HG02938 (cell line): ENCODE measurements around the gene MEIOC.
"Not testable (repeated sequence)": the region's sequence is repeated elsewhere in the genome, so short reads cannot be mapped to it uniquely, and the experiment has no call there.

Source experiments
- ATAC-seq: cut with Tn5 transposase; IDR thresholded peaks from one replicate; pipeline ENCODE4 v1.9.1; 2021; ENCODE audit warnings: mild to moderate bottlenecking, moderate library complexity; ENCODE audit not compliant: unreplicated experiment

The MEIOC gene

DNA sequence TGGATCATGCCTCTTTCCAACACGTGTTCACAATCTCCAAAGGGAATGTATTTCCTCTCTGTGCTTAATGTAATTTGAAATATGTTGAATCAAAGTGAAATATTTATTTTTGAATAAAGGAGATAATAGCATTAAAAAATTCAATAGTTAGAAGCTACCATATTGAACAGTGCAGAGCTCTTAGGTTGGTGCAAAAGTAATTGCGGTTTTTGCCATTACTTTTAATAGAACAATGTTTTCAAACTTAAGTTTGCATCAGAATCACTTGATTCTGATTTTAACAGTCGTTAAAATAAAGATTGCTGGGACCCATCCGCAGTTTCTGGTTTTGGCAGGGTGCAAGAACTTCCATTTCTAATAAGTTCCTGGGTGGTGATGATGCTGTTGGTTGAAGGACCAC, 10.0 kb upstream of the MEIOC start:
- ATAC-seq = no peak

DNA sequence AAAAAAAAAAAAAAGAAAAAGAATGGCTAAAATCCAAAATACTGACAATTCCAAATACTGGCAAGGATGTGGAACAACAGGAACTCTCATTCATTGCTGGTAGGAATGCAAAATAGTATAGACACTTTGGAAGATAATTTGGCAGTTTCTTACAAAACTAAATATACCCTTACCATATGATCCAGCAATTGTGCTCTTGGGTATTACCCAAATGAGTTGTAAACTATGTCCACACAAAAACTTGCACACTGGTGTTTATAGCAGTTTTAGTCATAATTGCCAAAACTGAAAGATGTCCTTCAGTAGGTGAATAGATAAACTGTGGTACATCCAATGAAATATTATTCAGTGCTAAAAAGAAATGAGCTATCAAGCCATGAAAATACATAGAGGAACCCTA, 8.5 kb upstream of the MEIOC start:
- ATAC-seq = no peak

DNA sequence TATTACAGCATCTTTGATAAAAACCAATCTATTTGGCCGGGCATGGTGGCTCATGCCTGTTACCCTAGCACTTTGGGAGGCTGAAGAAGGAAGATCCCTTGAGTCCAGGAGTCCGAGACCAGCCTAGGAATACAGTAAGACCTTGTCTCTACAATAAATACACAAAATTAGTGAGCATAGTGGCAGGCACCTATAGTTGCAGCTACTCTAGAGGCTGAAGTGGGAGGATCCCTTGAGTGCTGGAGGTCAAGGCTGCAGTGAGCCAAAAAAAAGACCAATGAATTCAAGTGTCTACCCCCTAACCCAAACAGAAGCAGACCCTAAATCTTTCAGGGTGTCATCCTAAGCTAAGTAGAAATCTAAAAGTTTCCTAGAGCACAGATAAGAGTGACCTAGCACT, 7.3 kb upstream of the MEIOC start:
- ATAC-seq = no peak

DNA sequence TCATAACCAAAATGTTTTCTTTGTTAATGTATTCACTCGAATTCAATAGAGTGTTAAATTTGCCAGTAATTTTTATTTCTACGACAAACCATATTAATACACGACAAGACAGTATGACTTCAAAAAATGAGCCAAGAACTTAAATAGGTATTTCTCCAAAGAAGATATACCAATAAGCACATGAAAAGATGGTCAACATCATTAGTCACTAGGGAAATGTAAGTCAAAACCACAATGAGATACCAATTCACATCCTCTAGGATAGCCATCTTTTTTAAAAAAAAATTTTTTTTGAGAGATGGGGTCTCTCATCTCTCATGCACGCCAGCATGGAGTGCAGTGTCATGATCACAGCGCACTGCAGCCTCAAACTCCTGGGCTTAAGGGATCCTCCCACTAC, 5.0 kb upstream of the MEIOC start:
- no peak for ATAC-seq

DNA sequence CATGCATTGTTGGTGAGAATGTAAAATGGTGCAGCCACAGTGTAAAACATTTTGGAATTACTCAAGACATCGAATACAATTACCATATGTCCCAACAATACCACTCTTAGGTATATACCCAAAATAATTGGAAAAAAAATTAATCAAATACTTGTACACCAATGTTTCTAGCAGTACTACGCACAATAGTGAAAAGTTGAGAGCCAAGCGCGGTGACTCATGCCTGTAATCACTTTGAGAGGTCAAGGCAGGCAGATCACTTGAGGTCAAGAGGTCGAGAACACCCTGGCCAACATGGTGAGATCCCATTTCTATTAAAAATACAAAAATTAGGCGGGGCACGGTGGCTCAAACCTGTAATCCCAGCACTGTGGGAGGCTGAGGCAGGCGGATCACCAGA, 3.5 kb upstream of the MEIOC start:
- ATAC-seq = no peak

DNA sequence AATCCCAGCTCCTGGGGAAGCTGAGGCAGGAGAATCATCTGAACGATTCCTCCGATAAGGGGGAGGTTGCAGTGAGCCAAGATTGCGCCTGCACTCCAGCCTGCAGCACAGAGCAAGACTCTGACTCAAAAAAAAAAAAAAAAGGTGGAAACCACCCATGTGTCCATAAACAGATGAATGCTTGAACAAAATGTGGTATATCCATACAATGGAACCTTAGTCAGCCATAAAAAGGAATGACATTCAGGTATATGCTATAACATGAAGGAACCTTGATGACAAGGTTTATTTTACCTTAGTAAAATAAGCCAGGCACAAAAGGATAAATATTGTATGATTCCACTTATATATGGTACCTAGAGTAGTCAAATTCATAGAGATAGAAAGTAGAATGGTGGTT, 2.9 kb upstream of the MEIOC start:
- ATAC-seq = no peak

DNA sequence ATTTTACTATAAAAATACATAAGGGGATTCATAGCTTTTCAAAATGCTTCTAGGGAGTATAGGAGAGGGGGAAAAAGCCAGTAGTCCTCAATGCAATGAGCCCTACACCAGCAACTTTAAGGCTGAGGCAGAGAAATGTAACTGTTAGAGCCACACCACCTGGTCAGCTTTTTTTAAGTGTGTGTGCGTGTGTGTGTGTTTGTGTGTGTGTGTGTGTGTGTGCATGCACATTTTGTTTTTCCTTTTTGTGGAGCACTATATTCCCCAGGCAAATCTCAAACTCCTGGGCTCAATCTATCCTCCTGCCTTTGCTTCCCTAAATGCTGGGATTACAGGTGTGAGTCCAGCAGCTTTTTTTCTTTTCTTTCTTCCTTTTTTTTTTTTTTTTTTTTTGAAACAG, 2.3 kb upstream of the MEIOC start:
- ATAC-seq = no peak

DNA sequence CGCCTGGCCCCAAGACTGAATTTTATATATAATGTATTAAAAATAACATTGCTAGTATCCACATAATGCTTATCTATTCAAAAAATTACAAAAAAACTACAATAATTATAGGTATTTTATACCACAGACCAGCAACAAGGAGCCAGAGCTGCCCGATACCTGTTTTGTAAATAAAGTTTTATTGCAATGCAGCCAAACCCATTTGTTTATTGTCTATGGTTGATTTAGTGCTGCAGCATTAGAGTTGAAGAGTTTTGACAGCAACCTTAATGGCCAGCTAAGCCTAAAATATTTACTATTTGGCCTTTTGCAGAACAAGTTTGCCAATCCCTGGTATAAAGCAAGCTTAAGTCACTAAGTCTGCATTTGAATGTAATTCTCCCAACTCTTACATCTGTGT, 5.6 kb downstream of the MEIOC start:
- ATAC-seq = no peak

DNA sequence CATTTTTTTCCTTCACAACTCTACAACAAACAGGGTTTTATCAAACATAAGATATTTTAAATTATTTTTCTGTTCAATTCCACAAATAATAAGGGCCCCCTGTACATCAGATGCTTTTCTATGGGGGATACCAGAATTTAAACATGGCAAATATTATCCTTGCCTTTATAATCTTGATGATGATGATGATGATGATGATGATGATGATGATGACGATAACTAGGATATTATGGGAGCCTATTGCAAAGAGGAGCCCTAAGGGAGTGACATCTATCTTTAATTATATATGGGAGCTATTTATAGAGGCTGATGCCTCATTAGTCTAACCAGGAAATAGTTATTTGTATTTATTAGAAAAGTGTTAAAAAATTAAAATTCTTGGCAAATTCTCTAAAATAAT, 6.8 kb downstream of the MEIOC start:
- no peak for ATAC-seq

DNA sequence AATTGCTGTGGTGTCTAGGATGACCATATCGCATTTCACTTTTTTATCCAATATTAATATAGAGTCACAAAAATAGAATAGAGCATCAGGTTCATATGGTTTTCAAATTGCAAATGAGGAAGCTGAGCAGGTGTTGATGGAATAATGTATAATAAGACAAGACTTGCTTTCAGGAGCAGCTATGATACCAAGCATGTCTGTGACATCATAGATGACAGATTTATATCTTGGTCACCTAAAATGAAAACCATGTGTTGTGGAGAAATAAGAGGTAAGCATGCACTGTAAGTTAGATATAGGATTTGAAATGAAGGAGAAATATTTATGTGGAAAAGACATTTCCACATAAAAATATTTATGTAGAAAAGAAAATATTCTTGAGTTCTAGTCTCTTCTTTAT, 8.6 kb downstream of the MEIOC start:
- no peak for ATAC-seq

DNA sequence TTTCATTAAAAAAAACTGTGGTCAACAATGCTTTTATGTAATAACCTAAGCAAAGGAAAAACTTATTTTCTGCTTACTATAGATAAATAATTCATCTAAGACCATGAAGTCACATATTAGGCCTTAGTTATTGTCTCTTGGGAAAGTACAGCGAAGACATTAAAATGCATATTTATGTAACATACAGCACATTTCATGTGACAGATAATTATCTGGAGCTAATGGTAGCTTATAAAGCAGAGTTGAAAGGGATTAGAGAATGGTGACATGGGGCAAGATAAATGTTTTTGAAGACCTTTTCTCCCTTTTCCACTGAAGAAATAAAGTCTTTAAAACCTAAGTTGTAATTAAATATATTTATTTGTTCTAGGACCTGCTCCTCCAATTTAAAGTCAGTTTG, 9.7 kb downstream of the MEIOC start:
- no peak for ATAC-seq

DNA sequence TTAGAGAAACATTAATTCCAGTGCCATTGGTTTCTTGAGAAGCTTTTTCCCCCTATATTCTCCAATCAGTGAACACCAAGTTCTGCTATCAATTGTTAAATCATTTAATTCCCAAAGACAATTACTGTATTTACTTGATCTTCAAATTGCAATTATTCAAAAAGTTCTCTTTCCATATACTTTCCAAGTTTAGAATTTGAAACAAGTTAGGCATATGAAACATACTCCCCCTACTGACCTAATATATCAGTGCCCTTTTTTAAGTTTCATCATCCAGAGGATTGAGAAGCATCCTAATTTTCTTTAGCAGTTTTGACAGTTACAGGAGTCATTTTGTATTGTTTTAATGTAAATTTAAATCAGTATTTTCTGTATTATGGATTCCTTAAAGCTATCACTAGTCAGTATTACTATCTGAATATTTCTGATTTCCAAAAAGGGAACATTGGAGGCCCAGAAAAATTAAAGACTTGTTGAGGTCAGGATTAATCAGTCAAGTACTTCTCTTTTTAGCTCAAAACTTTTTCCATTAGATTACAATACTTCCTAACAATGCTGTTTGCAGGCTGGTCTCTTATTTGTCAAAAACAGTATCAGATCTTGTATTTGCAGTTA, 16.3 kb downstream of the MEIOC start:
- no peak for ATAC-seq

DNA sequence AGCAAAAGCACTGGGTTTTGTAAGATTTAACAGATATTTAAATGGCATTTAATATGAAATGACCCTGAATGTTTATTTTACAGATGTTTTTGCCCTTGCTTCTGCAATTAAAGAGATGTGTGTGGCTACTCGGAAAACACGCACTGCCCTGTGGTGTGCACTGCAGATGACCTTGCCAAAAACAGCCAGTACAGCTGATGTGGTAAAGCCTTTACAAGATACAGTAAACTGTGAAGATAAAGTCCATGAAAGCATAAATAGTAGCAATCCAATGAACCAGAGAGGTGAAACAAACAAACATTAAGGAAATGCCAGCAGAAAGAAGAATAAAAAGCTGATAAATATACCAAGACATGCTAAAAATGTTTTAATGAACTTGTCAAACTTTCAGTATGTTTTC, 17.6 kb downstream of the MEIOC start:
- no peak for ATAC-seq

DNA sequence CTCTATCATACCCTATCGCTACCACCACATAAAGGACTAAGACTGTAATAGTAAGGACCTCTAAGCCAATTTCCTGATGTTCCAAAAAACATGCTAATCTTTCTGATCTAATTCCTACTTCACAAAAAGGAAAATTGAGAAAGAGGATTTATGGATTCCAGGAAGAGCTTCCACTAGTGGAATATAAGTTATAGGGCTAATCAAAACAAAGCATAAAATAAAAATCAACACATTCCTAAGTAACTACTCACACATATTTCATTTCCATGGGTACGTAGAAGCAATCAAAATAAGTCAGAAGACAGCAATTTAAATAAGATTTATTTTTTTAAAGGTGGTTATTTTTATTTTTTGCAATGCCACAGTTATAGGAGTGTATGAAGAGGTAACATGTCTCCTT, 20.9 kb downstream of the MEIOC start:
- ATAC-seq = no peak

DNA sequence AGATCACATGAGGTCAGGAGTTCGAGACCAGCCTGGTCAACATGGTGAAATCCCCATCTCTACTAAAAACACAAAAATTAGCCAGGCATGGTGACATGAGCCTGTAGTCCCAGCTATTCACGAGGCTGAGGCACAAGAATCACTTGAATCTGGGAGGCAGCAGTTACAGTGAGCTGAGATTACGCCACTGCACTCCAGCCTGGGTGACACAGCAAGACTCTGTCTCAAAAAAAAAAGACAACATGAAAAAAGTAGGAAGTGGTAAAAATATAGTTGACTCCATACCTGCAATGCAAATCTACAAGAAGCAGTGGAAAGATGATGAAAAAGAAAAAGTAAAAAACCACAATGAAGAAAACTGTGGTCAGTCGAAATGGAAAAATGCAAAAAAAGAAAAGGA, 27.0 kb downstream of the MEIOC start:
- not testable (repeated sequence) for ATAC-seq

DNA sequence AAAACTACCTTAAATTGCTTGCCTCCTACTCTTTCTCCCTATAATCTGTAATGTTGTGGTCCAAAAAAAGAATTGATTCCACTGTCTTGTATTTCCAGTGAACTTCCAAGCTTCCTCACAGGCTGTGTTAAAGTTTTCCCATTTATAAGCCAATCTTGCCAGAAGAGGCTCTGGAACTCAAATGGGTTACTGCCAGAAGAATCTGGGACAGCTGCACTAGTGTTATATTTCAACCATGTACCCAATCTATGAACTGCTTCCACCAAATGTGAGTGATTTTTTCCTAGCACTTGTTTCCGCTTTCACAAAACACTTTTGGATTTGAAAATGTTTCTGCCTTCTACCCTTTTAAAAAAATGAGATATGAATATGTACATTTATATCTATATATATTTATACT, 31.5 kb downstream of the MEIOC start:
- no peak for ATAC-seq

DNA sequence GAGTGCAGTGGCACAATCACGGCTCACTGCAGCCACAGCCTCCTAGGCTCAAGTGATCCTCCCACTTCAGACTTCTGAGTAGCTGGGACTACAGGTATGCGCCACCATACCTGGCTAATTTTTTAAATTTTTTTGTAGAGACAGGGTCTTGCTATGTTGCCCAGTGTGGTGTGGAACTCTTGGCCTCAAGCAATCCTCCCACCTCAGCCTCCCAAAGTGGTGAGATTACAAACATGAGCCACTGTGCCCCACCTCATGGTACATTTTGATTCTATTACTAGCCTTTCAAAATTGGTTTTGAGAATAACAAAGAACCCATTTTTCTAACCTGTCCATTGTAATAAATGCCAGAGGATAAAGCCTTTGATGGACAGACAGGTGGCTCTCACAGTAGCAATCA, 31.9 kb downstream of the MEIOC start:
- ATAC-seq = no peak

DNA sequence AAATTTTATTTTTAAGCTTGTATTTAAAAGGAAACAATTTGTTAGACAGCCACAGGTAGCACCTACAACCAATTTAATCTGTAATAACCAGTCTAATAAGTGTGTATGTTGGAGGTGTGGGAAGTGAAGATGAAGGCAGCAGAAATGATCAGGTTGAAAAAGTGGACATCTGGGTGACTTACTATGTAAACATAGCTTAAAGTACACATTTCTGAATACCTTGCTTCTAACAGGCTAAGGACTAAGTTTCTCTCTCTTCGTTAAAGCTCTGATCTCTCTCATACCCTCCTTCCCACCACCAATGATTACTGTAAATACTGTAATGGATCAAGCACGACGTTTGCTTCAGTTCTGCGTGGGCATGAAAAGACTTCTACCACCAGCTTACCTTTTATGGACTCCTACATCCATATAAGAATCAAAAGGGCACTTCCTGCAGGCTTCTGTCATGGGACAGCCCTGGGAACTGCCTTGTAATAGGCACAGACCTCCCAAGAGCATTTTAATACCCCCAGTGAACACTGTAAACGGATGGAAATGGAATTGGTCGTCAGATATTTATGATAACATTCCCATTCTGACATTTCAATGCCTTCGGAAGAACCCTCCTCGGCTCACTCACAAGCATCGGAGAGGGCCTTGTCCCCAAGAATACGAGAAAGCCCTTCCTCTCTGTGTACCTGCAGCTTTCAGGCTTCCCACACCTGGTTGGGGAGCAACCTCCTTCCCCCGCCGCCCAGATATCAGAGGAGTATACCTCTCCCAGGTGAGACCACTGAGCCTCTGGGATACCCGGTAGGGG, 32.6 kb downstream of the MEIOC start:
- no peak for ATAC-seq

DNA sequence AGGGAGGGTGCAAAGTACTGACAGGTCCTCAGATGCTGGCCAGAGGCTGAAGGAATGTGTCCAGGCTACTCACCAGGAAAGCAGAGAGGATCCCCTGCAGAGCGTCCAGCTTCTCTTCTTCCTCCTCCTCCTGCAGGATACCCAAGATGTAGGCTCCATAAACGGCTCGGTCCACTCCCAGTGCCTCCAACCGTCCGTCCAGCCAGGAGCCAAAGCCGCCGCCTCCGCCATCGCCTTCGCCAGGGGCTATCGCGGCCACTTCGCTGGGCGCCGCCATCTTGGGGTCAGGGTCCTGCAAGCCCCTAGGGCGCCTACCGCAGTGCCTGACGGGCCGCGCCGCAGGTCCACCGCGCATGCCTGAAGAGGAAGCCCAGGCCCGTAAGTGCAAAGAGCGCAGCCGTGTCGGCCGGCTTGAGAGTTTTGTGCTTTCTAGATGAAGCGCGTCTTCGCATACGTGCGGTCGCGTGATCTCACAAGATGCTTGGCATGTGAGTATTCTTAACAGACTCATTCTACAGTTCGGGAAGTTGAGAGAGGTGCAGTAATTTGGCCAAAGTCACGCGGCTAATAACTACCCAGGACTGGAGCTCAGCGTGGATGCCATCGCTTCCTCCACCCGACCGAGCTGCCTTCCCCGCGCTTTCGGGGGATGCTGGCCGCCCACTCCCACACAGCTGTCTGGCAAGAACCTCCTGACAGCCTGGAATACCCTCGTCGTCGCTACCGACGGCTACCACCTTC, 33.4 kb downstream of the MEIOC start, which contains the start of gene CCDC43:
Gene CCDC43 (minus strand): TSS at position 300 of the 741 bp plus-strand sequence. CDS start 23 bp downstream, at position 277.
- peak; percentile 78 for ATAC-seq

DNA sequence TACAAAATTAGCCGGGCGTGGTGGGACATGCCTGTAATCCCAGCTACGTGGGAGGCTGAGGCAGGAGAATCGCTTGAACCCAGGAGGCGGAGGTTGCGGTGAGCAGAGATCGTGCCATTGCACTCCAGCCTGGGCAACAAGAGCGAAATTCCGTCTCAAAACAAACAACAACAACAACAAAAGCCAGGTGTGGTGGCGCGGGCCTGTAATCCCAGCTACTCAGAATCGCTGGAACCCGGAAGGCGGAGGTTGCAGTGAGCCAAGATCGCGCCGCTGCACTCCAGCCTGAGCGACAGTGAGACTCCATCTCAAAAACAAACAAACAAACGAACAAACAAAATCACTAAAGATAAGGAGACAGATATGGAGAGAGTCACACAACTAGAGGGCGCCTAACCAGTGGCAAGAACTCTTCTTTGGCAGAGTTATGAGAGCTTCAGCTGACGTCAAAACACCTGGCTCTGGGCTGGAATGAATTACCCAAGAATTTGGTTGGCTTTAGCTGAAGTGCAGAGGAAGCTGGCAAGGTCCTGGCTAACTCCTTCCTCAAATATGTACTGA, 34.6 kb downstream of the MEIOC start:
- not testable (repeated sequence) for ATAC-seq

DNA sequence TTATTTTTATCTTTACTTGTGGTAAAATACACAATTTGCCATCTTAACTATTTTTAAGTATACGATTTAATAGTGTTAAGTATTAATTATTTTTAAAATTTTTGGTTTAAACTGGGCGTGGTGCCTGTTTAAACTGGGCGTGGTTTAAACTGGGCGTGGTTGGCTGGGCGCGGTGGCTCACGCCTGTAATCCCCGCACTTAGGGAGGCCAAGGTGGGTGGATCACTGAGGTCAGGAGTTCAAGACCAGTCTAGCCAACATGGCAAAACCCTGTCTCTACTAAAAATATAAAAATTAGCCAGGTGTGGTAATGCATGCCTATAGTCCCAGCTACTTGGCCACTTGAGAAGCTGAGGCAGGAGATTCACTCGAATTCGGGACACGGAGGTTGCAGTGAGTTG, 37.3 kb downstream of the MEIOC start:
- no peak for ATAC-seq

DNA sequence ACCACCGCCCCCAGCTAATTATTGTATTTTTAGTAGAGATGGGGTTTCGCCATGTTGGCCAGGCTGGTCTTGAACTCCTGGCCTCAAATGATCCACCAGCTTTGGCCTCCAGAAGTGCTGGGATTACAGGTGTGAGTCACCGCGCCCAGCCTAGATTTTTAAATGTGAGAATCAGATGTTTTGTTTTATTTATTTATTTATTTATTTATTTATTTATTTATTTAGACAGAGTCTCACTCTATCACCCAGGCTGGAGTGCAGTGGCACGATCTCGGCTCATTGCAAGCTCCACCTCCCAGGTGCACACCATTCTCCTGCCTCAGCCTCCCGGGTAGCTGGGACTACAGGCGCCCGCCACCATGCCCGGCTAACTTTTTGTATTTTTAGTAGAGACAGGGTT, 44.0 kb downstream of the MEIOC start:
- ATAC-seq = not testable (repeated sequence)
